Neural cell (in vitro differentiated cells): ENCODE results near the gene CLDN2. TPM values are rescaled to one million over a fixed set of nuclear protein-coding genes. Genes with fewer than 3 reads are reported as not detected.

Experiments
- H2AFZ ChIP-seq: fragments of 200-600, 300-800 bp; sonication (generic), shearing (Covaris generic); 2 replicates; pipeline ENCODE4 v1.6.0; 2014; ENCODE audit warnings: low read depth, mild to moderate bottlenecking, antibody characterized with exemption, low read length, moderate library complexity
- H3F3A ChIP-seq: fragments of 200-600 bp; shearing (Covaris generic); 2 replicates; pipeline ENCODE4 v1.6.1; 2016; ENCODE audit warnings: mild to moderate bottlenecking, moderate library complexity, mixed read lengths, antibody characterized with exemption, low read length; ENCODE audit not compliant: insufficient read depth, poor library complexity, severe bottlenecking
- H3K27ac ChIP-seq: fragments of 200-600, 300-800 bp; sonication (generic), shearing (Covaris generic); 2 replicates; pipeline ENCODE4 v1.5.1; 2014; ENCODE audit warnings: mild to moderate bottlenecking, low read length, moderate library complexity
- H3K27me3 ChIP-seq: fragments of 300-800, 200-600 bp; sonication (generic), shearing (Covaris generic); 2 replicates; pipeline ENCODE4 v1.6.0; 2014; ENCODE audit warnings: mild to moderate bottlenecking, low read depth, low read length, moderate library complexity; ENCODE audit not compliant: insufficient read depth
- H3K36me3 ChIP-seq: fragments of 300-800, 200-600 bp; sonication (generic), shearing (Covaris generic); 2 replicates; pipeline ENCODE4 v1.5.1; 2014; ENCODE audit warnings: mild to moderate bottlenecking, antibody characterized with exemption, low read length, moderate library complexity; ENCODE audit not compliant: insufficient read depth
- H3K4me2 ChIP-seq: fragments of 300-800, 200-600 bp; sonication (generic), shearing (Covaris generic); 2 replicates; pipeline ENCODE4 v1.6.0; 2014; ENCODE audit warnings: mild to moderate bottlenecking, low read length
- H3K4me3 ChIP-seq: fragments of 300-800, 200-600 bp; sonication (generic), shearing (Covaris generic); 2 replicates; pipeline ENCODE4 v1.5.1; 2014; ENCODE audit warnings: mild to moderate bottlenecking, low read length, moderate library complexity
- H3K79me2 ChIP-seq: fragments of 200-600 bp; shearing (Covaris generic); replicated peaks from 2 replicates; pipeline ENCODE4 v1.6.0; 2014; ENCODE audit warnings: mild to moderate bottlenecking, low read length, moderate library complexity; ENCODE audit not compliant: insufficient read depth
- H3K9ac ChIP-seq: fragments of 300-800, 200-600 bp; sonication (generic), shearing (Covaris generic); 2 replicates; pipeline ENCODE4 v1.6.1; 2016; ENCODE audit warnings: mild to moderate bottlenecking, low read length, mixed read lengths
- H3K9me2 ChIP-seq: fragments of 200-600 bp; shearing (Covaris generic); 2 replicates; pipeline ENCODE4 v1.6.1; 2016; ENCODE audit warnings: mild to moderate bottlenecking, low read length, mixed read lengths; ENCODE audit not compliant: insufficient read depth
- H3K9me3 ChIP-seq: fragments of 200-600, 300-800 bp; sonication (generic), shearing (Covaris generic); 2 replicates; pipeline ENCODE4 v1.6.1; 2016; ENCODE audit warnings: mild to moderate bottlenecking, mixed run types, low read length, moderate library complexity, mixed read lengths
- H4K20me1 ChIP-seq: fragments of 200-600 bp; shearing (Covaris generic); 2 replicates; pipeline ENCODE4 v1.6.1; 2016; ENCODE audit warnings: mild to moderate bottlenecking, mixed run types; ENCODE audit not compliant: insufficient read depth
- EP300 ChIP-seq: fragments of 450-650 bp; conservative IDR thresholded peaks from 2 replicates; pipeline ENCODE4 v1.6.1; 2014; ENCODE audit warnings: antibody characterized with exemption, mild to moderate bottlenecking, moderate library complexity; ENCODE audit not compliant: poor library complexity, severe bottlenecking
- EZH2 ChIP-seq: fragments of 200-600, 300-800 bp; shearing (Covaris generic), sonication (generic); IDR thresholded peaks from 2 replicates; pipeline ENCODE4 v1.6.1; 2014; ENCODE audit warnings: antibody characterized with exemption, low read length, borderline replicate concordance, mild to moderate bottlenecking; ENCODE audit not compliant: insufficient read depth, poor library complexity, severe bottlenecking
- MXI1 ChIP-seq: fragments of 450-650 bp; conservative IDR thresholded peaks from 2 replicates; pipeline ENCODE4 v1.6.1; 2014; ENCODE audit warnings: antibody characterized with exemption, mild to moderate bottlenecking; ENCODE audit not compliant: poor library complexity, severe bottlenecking
- POLR2AphosphoS5 ChIP-seq: IDR thresholded peaks from 2 replicates; pipeline ENCODE4 v1.6.1; 2012
- RAD21 ChIP-seq: fragments of 450-650 bp; conservative IDR thresholded peaks from 2 replicates; pipeline ENCODE4 v1.6.1; 2014; ENCODE audit warnings: antibody characterized with exemption, mild to moderate bottlenecking, moderate library complexity
- REST ChIP-seq: IDR thresholded peaks from 2 replicates; pipeline ENCODE4 v1.6.1; 2012; ENCODE audit warnings: borderline replicate concordance
- SMC3 ChIP-seq: fragments of 450-650 bp; conservative IDR thresholded peaks from 2 replicates; pipeline ENCODE4 v1.6.1; 2014; ENCODE audit warnings: antibody characterized with exemption, mild to moderate bottlenecking, moderate library complexity; ENCODE audit not compliant: poor library complexity
- TAF1 ChIP-seq: IDR thresholded peaks from 2 replicates; pipeline ENCODE4 v1.6.1; 2012; ENCODE audit warnings: low read depth
- polyA plus RNA-seq: library from polyadenylated mRNA; depleted of rRNA; stranded (reverse); fragments of >200 nt; gene quantifications from 2 replicates; pipeline ENCODE4 v1.2.3, GENCODE V29; 2014
- TF ChIP-seq, protein P1 (sequence below): fragments of 450-650 bp; IDR thresholded peaks from 2 replicates; pipeline ENCODE4 v1.5.1; 2014; ENCODE audit warnings: antibody characterized with exemption, mild to moderate bottlenecking, moderate library complexity; ENCODE audit not compliant: poor library complexity, severe bottlenecking

Gene CLDN2
- polyA plus RNA-seq, 1 donor from 2014 or later, result not detected

DNA sequence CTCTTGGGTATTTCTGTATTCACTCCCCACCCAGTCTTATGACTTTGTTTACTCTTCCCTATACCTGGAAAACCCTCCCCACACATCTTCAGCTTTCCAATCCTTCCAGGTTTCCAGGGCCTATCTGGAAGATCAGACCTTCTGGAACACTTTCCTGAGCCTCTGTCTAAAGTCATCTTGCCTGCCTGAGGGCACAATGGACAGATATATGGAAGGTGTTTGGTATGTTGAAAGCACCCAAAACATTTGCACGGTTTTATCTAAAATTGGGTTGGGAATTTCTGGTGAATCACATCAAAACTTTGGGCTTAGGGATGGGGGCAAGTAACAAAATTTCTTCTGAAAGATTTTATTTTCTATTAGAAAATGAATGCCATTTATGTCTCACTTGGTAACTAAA is 16.0 kb downstream of the CLDN2 start:
- H3K9ac ChIP-seq, result no peak overlapping the region

DNA sequence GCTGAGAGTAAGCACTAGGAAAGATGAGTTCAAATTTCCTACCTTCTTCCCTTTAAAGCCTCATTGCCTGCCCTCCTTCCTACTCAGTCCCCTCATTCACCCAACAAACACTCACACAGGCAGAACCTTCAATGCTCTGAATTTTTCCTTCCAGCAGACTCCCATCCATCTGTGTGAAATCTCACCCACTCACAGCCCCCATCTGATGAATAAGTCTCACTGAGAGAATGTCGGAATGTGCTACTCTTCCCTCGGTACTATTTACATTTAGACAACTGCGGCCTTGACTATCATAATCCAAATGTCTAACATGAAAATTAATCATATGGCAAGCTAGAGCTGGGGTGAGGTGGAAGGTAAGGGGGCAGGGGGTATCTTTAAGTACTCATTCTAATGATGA is 19.4 kb downstream of the CLDN2 start:
- Histone ChIP-seq H4K20me1 (no peaks in the 10 kb centered on the region), H3K36me3 (no peaks in the 10 kb centered on the region), H3K4me3 (no peak overlapping the region), H3F3A (no peaks in the 10 kb centered on the region), H3K27me3 (no peaks in the 10 kb centered on the region), H2AFZ (no peak overlapping the region), H3K27ac (no peak overlapping the region), H3K9me2 (no peaks in the 10 kb centered on the region), H3K9ac (no peak overlapping the region), H3K4me2 (no peak overlapping the region), H3K9me3 (no peaks in the 10 kb centered on the region), H3K79me2 (no peaks in the 10 kb centered on the region)
- TF ChIP-seq TAF1 (no peak), MXI1 (no peak), REST (no peak), POLR2AphosphoS5 (no peak), RAD21 (no peak), EZH2 (no peak), SMC3 (no peak)
- TF ChIP-seq, protein P1, sequence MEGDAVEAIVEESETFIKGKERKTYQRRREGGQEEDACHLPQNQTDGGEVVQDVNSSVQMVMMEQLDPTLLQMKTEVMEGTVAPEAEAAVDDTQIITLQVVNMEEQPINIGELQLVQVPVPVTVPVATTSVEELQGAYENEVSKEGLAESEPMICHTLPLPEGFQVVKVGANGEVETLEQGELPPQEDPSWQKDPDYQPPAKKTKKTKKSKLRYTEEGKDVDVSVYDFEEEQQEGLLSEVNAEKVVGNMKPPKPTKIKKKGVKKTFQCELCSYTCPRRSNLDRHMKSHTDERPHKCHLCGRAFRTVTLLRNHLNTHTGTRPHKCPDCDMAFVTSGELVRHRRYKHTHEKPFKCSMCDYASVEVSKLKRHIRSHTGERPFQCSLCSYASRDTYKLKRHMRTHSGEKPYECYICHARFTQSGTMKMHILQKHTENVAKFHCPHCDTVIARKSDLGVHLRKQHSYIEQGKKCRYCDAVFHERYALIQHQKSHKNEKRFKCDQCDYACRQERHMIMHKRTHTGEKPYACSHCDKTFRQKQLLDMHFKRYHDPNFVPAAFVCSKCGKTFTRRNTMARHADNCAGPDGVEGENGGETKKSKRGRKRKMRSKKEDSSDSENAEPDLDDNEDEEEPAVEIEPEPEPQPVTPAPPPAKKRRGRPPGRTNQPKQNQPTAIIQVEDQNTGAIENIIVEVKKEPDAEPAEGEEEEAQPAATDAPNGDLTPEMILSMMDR, result no peak

More for the DNA sequence above, 16.0 kb downstream of the CLDN2 start:
- Histone ChIP-seq H3K27ac (no peak overlapping the region), H3F3A (no peaks in the 10 kb centered on the region), H3K9me3 (no peaks in the 10 kb centered on the region), H3K36me3 (no peaks in the 10 kb centered on the region), H3K4me2 (no peak overlapping the region), H4K20me1 (no peaks in the 10 kb centered on the region), H3K9me2 (no peaks in the 10 kb centered on the region), H3K27me3 (no peaks in the 10 kb centered on the region), H3K4me3 (no peak overlapping the region), H3K79me2 (no peaks in the 10 kb centered on the region), H2AFZ (no peak overlapping the region)
- TF ChIP-seq TAF1 (no peak), EZH2 (no peak), EP300 (no peak), REST (no peak), MXI1 (no peak), SMC3 (no peak), RAD21 (no peak), POLR2AphosphoS5 (no peak)
- TF ChIP-seq, protein P1, result no peak
